Measurements from ENCODE around the gene TNFSF10. TPM values are rescaled to one million over a fixed set of nuclear protein-coding genes. Genes with fewer than 3 reads are reported as not detected.
"Not testable (repeated sequence)": the region's sequence is repeated elsewhere in the genome, so short reads cannot be mapped to it uniquely, and the experiment has no call there.

The TNFSF10 gene
- total RNA-seq, 1 donor from 2014 or later = not detected

- no peak for DNase-seq (ENCODE audit: low read depth)
Observed at GRCh38 chr3:172544404-172544803, 21.2 kb upstream of the TNFSF10 start.

GRCh38 chr3:172543884-172544283 is 20.7 kb upstream of the TNFSF10 start:
- no peak for DNase-seq (ENCODE audit: low read depth)

DNA sequence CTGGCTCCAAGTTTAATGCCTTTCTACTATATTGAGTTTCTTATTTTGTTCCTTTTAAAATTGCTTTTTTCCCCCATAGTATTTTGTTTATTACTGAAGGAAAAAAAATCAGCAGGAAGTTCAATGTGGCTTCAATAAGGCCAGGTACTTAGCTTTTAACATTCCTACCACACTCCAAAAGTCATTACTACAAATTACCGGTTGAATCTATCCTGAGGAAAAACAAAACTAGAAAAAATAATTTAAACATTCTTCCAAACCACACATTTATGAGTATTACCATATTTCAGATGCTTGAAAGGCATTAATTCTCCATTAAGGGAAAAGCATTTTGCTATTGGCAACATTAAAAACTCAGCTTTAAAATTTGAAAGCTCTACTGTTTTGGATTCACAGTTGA is 20.2 kb upstream of the TNFSF10 start:
- DNase-seq (ENCODE audit: low read depth) = no peak

GRCh38 chr3:172542999-172543398 is 19.8 kb upstream of the TNFSF10 start:
- no peak for DNase-seq (ENCODE audit: low read depth)

DNA sequence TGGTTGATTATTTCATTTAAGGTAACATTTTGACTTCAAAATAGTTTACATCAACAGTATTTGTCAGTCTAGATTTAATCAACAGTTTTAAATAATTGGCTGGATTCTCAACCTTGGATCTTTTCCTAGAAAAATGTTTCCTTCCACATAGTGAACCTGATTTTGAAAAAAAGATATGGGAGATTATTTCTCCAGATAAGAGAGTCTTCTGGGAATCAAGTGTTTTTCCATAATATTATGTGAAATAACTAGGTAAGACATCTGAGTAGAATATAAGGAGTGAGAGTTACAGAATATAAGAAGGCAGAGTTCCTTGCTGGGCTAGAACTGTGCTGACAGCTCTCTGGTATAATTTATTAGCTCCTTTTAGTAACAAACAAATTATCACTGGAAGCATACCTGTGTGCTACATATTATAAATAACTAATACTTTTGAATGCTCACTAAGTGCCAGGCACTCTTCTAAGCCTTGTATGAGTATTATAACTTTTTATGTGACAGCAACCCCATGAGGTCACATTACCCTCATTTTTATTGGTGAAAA is 18.8 kb upstream of the TNFSF10 start:
- DNase-seq (ENCODE audit: low read depth) = no peak

GRCh38 chr3:172540049-172540448 is 16.8 kb upstream of the TNFSF10 start:
- DNase-seq (ENCODE audit: low read depth) = no peak

- no peak for DNase-seq (ENCODE audit: low read depth)
Observed at GRCh38 chr3:172539273-172539672, 16.0 kb upstream of the TNFSF10 start.

DNA sequence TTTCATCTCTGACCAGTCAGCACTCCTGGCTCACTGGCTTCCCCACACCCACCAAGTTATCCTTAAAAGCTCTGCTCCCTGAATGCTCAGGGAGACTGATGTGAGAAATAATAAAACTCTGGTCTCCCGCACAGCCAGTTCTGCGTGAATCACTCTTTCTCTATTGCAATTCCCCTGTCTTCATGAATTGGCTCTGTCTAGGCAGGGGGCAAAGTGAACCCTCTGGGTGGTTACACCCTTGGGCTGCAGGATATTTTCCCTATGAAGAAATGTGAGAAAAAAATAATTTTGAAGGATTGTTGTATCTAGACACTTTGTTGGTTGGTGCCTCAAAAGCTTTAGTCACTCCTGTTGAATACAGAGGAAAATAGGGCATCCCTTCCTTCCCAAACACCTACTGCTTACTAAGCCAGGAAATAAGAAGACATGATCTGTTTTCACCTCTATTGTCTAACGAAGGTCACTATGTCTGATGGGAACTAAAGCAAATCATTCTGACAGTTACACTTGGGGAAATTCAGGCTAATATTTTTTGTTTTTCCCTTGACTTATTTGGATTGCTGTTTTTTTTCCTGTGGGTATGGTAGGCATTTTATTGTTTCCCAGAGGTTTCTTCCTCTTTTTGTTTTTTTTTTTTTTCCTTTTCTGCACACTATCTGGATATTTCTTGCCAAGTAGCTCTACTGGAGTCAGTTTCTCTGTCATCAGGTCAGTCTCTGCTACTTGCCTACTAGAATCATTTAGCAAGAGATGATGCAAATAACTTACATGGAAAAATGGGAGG is 15.3 kb upstream of the TNFSF10 start:
- no peak for DNase-seq (ENCODE audit: low read depth)

DNA sequence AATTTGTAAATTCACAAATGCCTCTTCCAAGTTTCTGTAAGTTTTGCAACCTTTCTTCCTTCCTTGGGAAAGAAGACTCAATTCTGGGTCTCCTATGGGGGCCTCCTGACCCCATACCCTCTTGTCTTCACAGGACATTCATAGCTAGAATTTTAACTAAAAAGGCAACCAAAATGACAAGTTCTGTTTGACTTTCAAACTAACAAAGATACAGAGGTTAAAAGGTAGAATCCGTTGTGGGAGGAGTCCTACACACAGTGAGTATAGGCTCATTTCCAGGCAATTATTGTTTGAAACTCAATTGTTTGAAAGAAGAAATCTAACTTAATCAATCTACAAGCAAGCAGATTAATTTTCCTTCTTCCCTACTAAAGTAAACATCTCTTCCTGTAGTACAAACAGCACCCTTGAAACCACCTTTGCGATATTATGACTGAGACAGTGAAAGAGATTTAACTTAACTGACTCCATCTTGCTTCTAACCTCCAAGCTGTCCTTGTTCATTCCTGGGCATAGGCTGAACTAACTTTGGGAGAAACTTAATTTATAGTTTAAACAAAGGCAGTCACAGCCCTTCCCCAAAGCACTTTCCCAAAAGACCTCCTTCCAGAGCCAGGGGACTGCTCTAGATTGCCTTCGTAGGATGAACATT is 14.4 kb upstream of the TNFSF10 start:
- no peak for DNase-seq (ENCODE audit: low read depth)

DNA sequence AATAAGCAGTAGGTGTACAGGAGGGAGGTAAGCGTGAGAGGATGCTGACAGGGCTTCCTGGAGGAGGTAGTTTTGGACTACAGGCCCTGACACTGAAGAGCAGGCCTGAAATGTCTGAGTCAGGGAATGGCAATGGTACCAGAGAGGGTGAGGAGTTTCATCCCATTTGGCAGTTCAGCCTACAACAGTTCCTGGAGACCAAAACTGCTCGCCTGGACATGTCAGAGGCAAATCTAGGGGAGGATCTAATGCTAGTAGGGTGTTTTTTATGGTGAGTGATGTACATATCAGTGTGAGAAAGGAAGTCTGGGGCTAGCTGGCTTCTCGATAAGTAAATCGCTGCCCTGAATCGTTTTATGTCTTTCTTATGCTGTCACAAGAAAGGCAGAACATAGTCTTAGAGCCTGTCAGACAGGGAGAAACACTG is 13.8 kb upstream of the TNFSF10 start:
- DNase-seq (ENCODE audit: low read depth) = no peak

GRCh38 chr3:172536505-172536904 is 13.3 kb upstream of the TNFSF10 start:
- DNase-seq (ENCODE audit: low read depth) = no peak

- no peak for DNase-seq (ENCODE audit: low read depth)
Observed at GRCh38 chr3:172530566-172530965, 7.3 kb upstream of the TNFSF10 start.

DNA sequence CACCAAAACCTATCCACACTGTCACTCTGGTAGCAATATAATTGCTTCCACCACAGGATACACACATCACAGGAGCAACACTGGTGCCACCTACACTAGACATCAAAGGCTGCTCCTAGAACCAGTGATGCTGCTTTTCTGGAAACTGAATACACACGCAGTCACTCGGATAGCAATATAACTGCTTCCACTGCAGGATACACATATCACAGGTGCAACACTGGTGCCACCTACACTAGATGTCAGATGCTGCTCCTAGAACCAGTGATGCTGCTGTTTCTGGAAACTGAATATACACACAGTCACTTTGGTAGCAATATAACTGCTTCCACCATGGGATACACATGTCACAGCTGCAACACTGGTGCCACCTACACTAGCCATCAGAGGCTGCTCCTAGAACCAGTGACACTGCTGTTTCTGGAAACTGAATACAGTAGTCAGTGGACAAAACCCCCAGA is 6.9 kb upstream of the TNFSF10 start:
- no peak for DNase-seq (ENCODE audit: low read depth)

DNA sequence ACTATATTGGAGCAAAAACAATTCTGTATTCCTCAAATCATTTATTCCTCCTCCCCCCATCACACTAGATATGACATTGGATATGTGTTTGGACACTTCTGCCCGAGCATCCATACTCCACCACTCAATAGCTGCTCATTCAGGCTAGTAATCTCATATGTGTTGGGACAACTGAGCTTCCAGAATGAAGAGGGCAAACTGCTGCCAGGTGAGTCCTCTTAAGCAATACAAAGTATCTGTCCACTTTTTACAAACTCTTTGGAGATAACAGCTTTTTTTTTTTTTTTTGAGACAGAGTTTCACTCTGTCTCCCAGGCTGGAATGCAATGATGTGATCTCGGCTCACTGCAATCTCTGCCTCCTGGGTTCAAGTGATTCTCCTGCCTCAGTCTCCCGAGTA is 5.4 kb upstream of the TNFSF10 start:
- no peak for DNase-seq (ENCODE audit: low read depth)

GRCh38 chr3:172527306-172527705 is 4.1 kb upstream of the TNFSF10 start:
- no peak for DNase-seq (ENCODE audit: low read depth)

GRCh38 chr3:172525116-172525613 is 1.9 kb upstream of the TNFSF10 start:
- DNase-seq (ENCODE audit: low read depth) = no peak

- no peak for DNase-seq (ENCODE audit: low read depth)
Observed at GRCh38 chr3:172524611-172525010, 1.4 kb upstream of the TNFSF10 start.

DNA sequence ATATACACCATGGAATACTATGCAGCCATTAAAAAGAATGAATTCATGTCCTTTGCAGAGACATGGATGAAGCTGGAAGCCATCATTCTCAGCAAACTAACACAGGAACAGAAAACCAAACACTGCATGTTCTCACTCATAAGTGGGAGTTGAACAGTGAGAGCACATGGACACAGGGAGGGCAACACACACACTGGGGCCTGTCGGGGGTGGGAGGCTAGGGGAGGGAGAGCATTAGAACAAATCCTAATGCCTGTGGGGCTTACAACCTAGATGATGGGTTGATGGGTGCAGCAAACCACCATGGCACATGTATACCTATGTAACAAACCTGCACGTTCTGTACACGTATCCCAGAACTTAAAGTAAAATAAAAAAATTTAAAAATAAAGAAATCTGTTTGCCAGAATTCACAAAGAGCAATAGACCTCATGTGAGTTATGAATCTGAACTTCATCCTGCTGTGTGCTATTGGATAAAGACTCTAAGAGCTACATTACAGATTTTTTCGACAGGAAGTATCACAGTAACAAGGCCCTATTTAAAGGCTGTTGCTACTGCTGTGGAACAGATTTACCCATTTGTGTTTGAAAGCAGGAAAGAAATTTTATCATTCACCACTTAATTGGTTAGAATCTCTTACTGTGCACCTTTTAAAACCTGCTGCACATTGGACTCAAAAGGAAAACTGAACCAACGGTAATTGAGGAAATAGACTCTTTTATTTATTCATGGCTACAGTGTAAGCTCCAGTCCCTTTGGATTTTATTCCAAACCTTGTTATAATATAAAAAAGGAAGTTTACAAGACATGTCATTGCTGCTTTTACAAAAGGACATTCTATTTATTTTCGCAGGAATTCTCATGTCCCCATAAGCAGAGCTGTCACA is 1.1 kb downstream of the TNFSF10 start:
- DNase-seq (ENCODE audit: low read depth) = not testable (repeated sequence)

DNA sequence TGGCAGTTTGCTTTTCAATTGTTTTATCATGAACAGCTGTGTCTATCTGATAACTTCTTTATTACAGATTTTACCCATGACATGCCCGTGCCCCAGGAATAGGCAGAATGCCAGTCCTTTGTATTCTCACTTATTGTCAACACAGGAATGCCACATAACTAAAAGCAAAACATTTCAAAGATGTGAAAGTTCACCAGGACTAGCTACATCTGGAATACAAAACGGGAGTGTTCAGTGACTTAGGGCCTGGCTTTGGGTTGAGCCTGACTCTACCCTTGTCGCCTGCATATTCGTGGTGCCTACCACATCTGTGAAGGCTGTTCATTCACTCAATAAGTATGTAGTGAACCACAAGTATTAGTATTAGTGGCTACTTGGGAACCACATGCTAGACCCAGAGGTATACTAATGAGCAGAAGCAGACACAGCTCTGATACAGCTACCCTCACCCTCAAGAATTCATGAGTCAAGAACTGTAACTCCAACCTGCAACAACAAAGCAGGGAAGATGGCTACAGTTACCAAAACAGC is 2.9 kb downstream of the TNFSF10 start:
- peak; percentile 91 for DNase-seq (ENCODE audit: low read depth)

- no peak for DNase-seq (ENCODE audit: low read depth)
Observed at GRCh38 chr3:172519740-172520139, 3.5 kb downstream of the TNFSF10 start.
